ENCODE data around the gene GRHL3. TPM values are rescaled to one million over a fixed set of nuclear protein-coding genes. Genes with fewer than 3 reads are reported as not detected.

Gene GRHL3
- total and polyA plus RNA-seq, 10 of the 15 experiments (the other 5 are each of a cell fraction or from before 2014, with no cell fraction given), result 0.07 to 0.87 (median 0.34) TPM

DNA sequence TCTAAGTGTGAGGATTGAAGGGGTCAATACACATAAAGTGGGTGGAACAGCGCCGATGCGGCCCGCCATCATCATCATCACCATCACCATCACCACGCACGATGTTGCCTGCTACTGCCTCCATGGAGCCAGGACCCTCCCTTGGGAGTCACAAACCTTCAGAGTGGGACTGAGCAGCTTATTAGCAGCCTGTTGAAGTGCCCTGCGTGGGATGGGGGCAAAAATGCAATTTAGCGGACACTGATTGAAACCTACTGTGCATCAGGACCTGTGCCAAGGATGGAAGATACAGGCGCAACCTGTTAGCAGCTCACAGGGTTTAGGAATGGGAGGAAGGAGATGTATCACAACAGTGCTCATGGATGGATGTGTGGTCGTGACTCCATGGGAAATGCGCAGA lies 67.8 kb downstream of the GRHL3 start:
- H3K4me2 ChIP-seq (ENCODE audit: control insufficient read depth, insufficient read depth), result no peak overlapping the region
- ChIA-PET SMC1A (ENCODE audit: uncharacterized antibody, unreplicated experiment) (interaction anchor here (3.1 kb wide), 1 partner anchor 188 kb away, joined by 24 read pairs; no protein-coding TSS in a partner anchor), RAD21 (ENCODE audit: unreplicated experiment) (no interaction called here), CTCF (interaction anchor here (1.2 to 6.2 kb wide), 5 partner anchors 10 to 236 kb away, joined by 3 to 74 read pairs (median 3); partner anchors contain the start of gene NIPAL3), POLR2A (no interaction called here)
- FAIRE-seq (no peak), DNase-seq (ENCODE audit: low read depth, low spot score) (no peak), ATAC-seq (no peak)
- H3K4me3 ChIP-seq, result no peak overlapping the region
- BruUV-seq (replicated peaks), result no TSS peak
- peaks cover 31% of the 10 kb centered on the region for H3K4me1 ChIP-seq (ENCODE audit: control insufficient read depth, insufficient read depth, low read length)
- no peaks in the 10 kb centered on the region for H3K36me3 ChIP-seq (ENCODE audit: control insufficient read depth in 2 of 2, insufficient read depth in 2 of 2, low read length in 1 of 2)
- intact Hi-C loops (cut with micrococcal nuclease; ENCODE audit: unreplicated experiment), result no loop called here
- H3K9me3 ChIP-seq (replicated peaks; ENCODE audit: control insufficient read depth, insufficient read depth, low read length), result no peaks in the 10 kb centered on the region
- H4K20me1 ChIP-seq (ENCODE audit: control insufficient read depth, insufficient read depth), result no peaks in the 10 kb centered on the region
- H3K27ac ChIP-seq (ENCODE audit: control insufficient read depth, insufficient read depth), result no peak overlapping the region
- in situ Hi-C loops (cut with MboI), result no loop called here
- H3K27me3 ChIP-seq (replicated peaks in 1 of 2; ENCODE audit: control insufficient read depth in 2 of 2, insufficient read depth in 2 of 2, low read length in 1 of 2), result no peaks in the 10 kb centered on the region; a peak in 1 of 4 replicates
- no peak overlapping the region for H3K9ac ChIP-seq (ENCODE audit: control insufficient read depth, insufficient read depth, low read length)
- H3K79me2 ChIP-seq (ENCODE audit: control insufficient read depth, insufficient read depth, low read length), result no peaks in the 10 kb centered on the region
- WGBS (ENCODE audit: insufficient coverage, insufficient replicate concordance, low lambda C conversion rate, missing lambda C conversion rate), result 88% methylated on average over 11 of the region's 11 CpGs
- H2AFZ ChIP-seq (ENCODE audit: control insufficient read depth, low read depth, low read length), result no peak overlapping the region
- TF ChIP-seq, protein P1, sequence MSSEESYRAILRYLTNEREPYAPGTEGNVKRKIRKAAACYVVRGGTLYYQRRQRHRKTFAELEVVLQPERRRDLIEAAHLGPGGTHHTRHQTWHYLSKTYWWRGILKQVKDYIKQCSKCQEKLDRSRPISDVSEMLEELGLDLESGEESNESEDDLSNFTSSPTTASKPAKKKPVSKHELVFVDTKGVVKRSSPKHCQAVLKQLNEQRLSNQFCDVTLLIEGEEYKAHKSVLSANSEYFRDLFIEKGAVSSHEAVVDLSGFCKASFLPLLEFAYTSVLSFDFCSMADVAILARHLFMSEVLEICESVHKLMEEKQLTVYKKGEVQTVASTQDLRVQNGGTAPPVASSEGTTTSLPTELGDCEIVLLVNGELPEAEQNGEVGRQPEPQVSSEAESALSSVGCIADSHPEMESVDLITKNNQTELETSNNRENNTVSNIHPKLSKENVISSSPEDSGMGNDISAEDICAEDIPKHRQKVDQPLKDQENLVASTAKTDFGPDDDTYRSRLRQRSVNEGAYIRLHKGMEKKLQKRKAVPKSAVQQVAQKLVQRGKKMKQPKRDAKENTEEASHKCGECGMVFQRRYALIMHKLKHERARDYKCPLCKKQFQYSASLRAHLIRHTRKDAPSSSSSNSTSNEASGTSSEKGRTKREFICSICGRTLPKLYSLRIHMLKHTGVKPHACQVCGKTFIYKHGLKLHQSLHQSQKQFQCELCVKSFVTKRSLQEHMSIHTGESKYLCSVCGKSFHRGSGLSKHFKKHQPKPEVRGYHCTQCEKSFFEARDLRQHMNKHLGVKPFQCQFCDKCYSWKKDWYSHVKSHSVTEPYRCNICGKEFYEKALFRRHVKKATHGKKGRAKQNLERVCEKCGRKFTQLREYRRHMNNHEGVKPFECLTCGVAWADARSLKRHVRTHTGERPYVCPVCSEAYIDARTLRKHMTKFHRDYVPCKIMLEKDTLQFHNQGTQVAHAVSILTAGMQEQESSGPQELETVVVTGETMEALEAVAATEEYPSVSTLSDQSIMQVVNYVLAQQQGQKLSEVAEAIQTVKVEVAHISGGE (CRISPR knock-in tag; IDR thresholded peaks at IDR 0.05), result no peak
- TF ChIP-seq, protein P2, sequence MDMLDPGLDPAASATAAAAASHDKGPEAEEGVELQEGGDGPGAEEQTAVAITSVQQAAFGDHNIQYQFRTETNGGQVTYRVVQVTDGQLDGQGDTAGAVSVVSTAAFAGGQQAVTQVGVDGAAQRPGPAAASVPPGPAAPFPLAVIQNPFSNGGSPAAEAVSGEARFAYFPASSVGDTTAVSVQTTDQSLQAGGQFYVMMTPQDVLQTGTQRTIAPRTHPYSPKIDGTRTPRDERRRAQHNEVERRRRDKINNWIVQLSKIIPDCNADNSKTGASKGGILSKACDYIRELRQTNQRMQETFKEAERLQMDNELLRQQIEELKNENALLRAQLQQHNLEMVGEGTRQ (IDR thresholded peaks at IDR 0.05; ENCODE audit: borderline replicate concordance, low read depth, low read length), result no peak
- TF ChIP-seq RAD21 (IDR thresholded peaks at IDR 0.05; ENCODE audit: insufficient read depth, low read depth, low read length) (no peak), NR2F1 (conservative IDR thresholded peaks at IDR 0.05) (no peak), STAT1 (conservative IDR thresholded peaks at IDR 0.05) (no peak), CHD2 (IDR thresholded peaks at IDR 0.05; ENCODE audit: borderline replicate concordance, low read depth, low read length) (no peak), MTA3 (IDR thresholded peaks at IDR 0.05; ENCODE audit: borderline replicate concordance, low read length) (no peak), HDAC6 (IDR thresholded peaks at IDR 0.05; ENCODE audit: unreplicated experiment) (no peak), NFYB (IDR thresholded peaks at IDR 0.05; ENCODE audit: insufficient read depth, low read depth, low read length) (no peak), ZNF24 (IDR thresholded peaks at IDR 0.05) (no peak), ZNF217 (IDR thresholded peaks at IDR 0.05) (no peak)
- TF ChIP-seq, protein P3, sequence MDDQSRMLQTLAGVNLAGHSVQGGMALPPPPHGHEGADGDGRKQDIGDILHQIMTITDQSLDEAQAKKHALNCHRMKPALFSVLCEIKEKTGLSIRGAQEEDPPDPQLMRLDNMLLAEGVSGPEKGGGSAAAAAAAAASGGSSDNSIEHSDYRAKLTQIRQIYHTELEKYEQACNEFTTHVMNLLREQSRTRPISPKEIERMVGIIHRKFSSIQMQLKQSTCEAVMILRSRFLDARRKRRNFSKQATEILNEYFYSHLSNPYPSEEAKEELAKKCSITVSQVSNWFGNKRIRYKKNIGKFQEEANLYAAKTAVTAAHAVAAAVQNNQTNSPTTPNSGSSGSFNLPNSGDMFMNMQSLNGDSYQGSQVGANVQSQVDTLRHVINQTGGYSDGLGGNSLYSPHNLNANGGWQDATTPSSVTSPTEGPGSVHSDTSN (IDR thresholded peaks at IDR 0.05; ENCODE audit: insufficient replicate concordance, low read depth, low read length), result no peak
- TF ChIP-seq, protein P4, sequence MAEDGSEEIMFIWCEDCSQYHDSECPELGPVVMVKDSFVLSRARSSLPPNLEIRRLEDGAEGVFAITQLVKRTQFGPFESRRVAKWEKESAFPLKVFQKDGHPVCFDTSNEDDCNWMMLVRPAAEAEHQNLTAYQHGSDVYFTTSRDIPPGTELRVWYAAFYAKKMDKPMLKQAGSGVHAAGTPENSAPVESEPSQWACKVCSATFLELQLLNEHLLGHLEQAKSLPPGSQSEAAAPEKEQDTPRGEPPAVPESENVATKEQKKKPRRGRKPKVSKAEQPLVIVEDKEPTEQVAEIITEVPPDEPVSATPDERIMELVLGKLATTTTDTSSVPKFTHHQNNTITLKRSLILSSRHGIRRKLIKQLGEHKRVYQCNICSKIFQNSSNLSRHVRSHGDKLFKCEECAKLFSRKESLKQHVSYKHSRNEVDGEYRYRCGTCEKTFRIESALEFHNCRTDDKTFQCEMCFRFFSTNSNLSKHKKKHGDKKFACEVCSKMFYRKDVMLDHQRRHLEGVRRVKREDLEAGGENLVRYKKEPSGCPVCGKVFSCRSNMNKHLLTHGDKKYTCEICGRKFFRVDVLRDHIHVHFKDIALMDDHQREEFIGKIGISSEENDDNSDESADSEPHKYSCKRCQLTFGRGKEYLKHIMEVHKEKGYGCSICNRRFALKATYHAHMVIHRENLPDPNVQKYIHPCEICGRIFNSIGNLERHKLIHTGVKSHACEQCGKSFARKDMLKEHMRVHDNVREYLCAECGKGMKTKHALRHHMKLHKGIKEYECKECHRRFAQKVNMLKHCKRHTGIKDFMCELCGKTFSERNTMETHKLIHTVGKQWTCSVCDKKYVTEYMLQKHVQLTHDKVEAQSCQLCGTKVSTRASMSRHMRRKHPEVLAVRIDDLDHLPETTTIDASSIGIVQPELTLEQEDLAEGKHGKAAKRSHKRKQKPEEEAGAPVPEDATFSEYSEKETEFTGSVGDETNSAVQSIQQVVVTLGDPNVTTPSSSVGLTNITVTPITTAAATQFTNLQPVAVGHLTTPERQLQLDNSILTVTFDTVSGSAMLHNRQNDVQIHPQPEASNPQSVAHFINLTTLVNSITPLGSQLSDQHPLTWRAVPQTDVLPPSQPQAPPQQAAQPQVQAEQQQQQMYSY (CRISPR knock-in tag; IDR thresholded peaks at IDR 0.05), result no peak
- TF ChIP-seq, protein P5, sequence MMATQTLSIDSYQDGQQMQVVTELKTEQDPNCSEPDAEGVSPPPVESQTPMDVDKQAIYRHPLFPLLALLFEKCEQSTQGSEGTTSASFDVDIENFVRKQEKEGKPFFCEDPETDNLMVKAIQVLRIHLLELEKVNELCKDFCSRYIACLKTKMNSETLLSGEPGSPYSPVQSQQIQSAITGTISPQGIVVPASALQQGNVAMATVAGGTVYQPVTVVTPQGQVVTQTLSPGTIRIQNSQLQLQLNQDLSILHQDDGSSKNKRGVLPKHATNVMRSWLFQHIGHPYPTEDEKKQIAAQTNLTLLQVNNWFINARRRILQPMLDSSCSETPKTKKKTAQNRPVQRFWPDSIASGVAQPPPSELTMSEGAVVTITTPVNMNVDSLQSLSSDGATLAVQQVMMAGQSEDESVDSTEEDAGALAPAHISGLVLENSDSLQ (IDR thresholded peaks at IDR 0.05), result no peak
